IgD-negative memory B cell (primary cell): ENCODE results near the gene NAA30. TPM values are rescaled to one million over a fixed set of nuclear protein-coding genes. Genes with fewer than 3 reads are reported as not detected.

Source experiments
- H3K27ac Mint-ChIP-seq, 3 donors: one replicate each; pipeline ENCODE4 v1.8.0; 2020 to 2022; ENCODE audit warnings: mild to moderate bottlenecking in 3 of 3, mixed read lengths in 3 of 3, moderate library complexity in 1 of 3
- H3K27me3 Mint-ChIP-seq: one replicate; pipeline ENCODE4 v1.8.0; 2021; ENCODE audit warnings: mixed read lengths
- H3K36me3 Mint-ChIP-seq: one replicate; pipeline ENCODE4 v1.8.0; 2020; ENCODE audit warnings: mild to moderate bottlenecking, mixed read lengths
- H3K4me1 Mint-ChIP-seq, 3 donors: one replicate each; pipeline ENCODE4 v1.8.0; 2020 to 2022; ENCODE audit warnings: mixed read lengths in 3 of 3, mild to moderate bottlenecking in 1 of 3
- H3K4me3 Mint-ChIP-seq, 4 donors: one replicate each; pipeline ENCODE4 v1.8.0; 2020 to 2022; ENCODE audit warnings: mild to moderate bottlenecking in 4 of 4, mixed read lengths in 4 of 4, moderate library complexity in 3 of 4
- H3K9me3 Mint-ChIP-seq, 3 donors: one replicate each; pipeline ENCODE4 v1.8.0; 2020 to 2021; ENCODE audit warnings: mixed read lengths in 3 of 3, mild to moderate bottlenecking in 1 of 3
- polyA plus RNA-seq: library from polyadenylated mRNA; unstranded; fragments of 300-500 nt; fragmentation: Illumina TruSeq; gene quantifications from one replicate; pipeline ENCODE4 v1.2.3, GENCODE V29; 2021

The NAA30 gene
- polyA plus RNA-seq, 1 donor from 2014 or later, result 11.6 TPM

- Mint-ChIP-seq H3K27ac (no peak overlapping the region), H3K4me3 (no peak overlapping the region), H3K36me3 (peaks cover 1% of the 10 kb centered on the region), H3K9me3 (no peaks in the 10 kb centered on the region), H3K27me3 (peaks cover 3% of the 10 kb centered on the region), H3K4me1 (peaks cover 0 to 2% (median 2%) of the 10 kb centered on the region in 3 donors)
Measured at GRCh38 chr14:57383125-57383745, 7.2 kb upstream of the NAA30 start.

- Mint-ChIP-seq H3K27ac (peak overlapping the region in 1 of 3 donors; percentile 96), H3K4me3 (peak overlapping the region in 1 of 4 donors; percentile 96), H3K36me3 (peaks cover 1% of the 10 kb centered on the region), H3K9me3 (no peaks in the 10 kb centered on the region), H3K27me3 (no peaks in the 10 kb centered on the region), H3K4me1 (peaks cover 23 to 25% (median 24%) of the 10 kb centered on the region in 3 donors)
Measured at GRCh38 chr14:57388067-57388466, 2.3 kb upstream of the NAA30 start.

GRCh38 chr14:57389646-57390036 is 745 bp upstream of the NAA30 start:
- Mint-ChIP-seq H3K4me3 (peak overlapping the region; percentile 94 to 98 (median 96)), H3K4me1 (peaks cover 23 to 35% (median 30%) of the 10 kb centered on the region in 3 donors), H3K9me3 (no peaks in the 10 kb centered on the region)

GRCh38 chr14:57390806-57391516 is 575 bp downstream of the NAA30 start:
- Mint-ChIP-seq H3K27ac (peak overlapping the region; percentile 78 to 97 (median 96)), H3K4me3 (peak overlapping the region; percentile 94 to 98 (median 96)), H3K4me1 (peaks cover 23 to 35% (median 30%) of the 10 kb centered on the region in 3 donors), H3K9me3 (no peaks in the 10 kb centered on the region), H3K27me3 (no peaks in the 10 kb centered on the region), H3K36me3 (no peaks in the 10 kb centered on the region)

More at GRCh38 chr14:57389646-57390036, 745 bp upstream of the NAA30 start:
- Mint-ChIP-seq H3K27me3 (no peaks in the 10 kb centered on the region), H3K36me3 (no peaks in the 10 kb centered on the region), H3K27ac (peak overlapping the region; percentile 96 to 98 (median 97))

- H3K4me3 Mint-ChIP-seq, result peak overlapping the region; percentile 94 to 98 (median 96)
- peaks cover 23 to 35% (median 30%) of the 10 kb centered on the region in 3 donors for H3K4me1 Mint-ChIP-seq
- H3K9me3 Mint-ChIP-seq, result no peaks in the 10 kb centered on the region
- no peaks in the 10 kb centered on the region for H3K36me3 Mint-ChIP-seq
- no peaks in the 10 kb centered on the region for H3K27me3 Mint-ChIP-seq
- peak overlapping the region in 2 of 3 donors; percentile 96 to 97 for H3K27ac Mint-ChIP-seq
Measured at GRCh38 chr14:57391517-57392195, 1.3 kb downstream of the NAA30 start.

GRCh38 chr14:57392830-57393229 is 2.4 kb downstream of the NAA30 start:
- Mint-ChIP-seq H3K36me3 (no peaks in the 10 kb centered on the region), H3K4me1 (peaks cover 23 to 35% (median 30%) of the 10 kb centered on the region in 3 donors), H3K4me3 (peak overlapping the region in 3 of 4 donors; percentile 60 to 98 (median 96)), H3K27me3 (no peaks in the 10 kb centered on the region), H3K9me3 (no peaks in the 10 kb centered on the region), H3K27ac (peak overlapping the region in 2 of 3 donors; percentile 23 to 96)

GRCh38 chr14:57400556-57401494 is 10.4 kb downstream of the NAA30 start:
- no peaks in the 10 kb centered on the region for H3K9me3 Mint-ChIP-seq
- H3K4me3 Mint-ChIP-seq, result no peak overlapping the region
- H3K27me3 Mint-ChIP-seq, result no peaks in the 10 kb centered on the region
- peak overlapping the region in 1 of 3 donors; percentile 59 for H3K27ac Mint-ChIP-seq
- peaks cover 3% of the 10 kb centered on the region for H3K36me3 Mint-ChIP-seq
- peaks cover 3 to 8% (median 5%) of the 10 kb centered on the region in 3 donors for H3K4me1 Mint-ChIP-seq

GRCh38 chr14:57401501-57401900 is 11.1 kb downstream of the NAA30 start:
- H3K36me3 Mint-ChIP-seq, result peaks cover 3% of the 10 kb centered on the region
- H3K4me3 Mint-ChIP-seq, result no peak overlapping the region
- H3K27me3 Mint-ChIP-seq, result no peaks in the 10 kb centered on the region
- no peaks in the 10 kb centered on the region for H3K9me3 Mint-ChIP-seq
- H3K27ac Mint-ChIP-seq, result no peak overlapping the region
- H3K4me1 Mint-ChIP-seq, result peaks cover 5 to 8% (median 5%) of the 10 kb centered on the region in 3 donors

- Mint-ChIP-seq H3K4me3 (no peak overlapping the region), H3K27me3 (no peaks in the 10 kb centered on the region), H3K9me3 (no peaks in the 10 kb centered on the region), H3K4me1 (peaks cover 5 to 10% (median 5%) of the 10 kb centered on the region in 3 donors), H3K27ac (peak overlapping the region in 1 of 3 donors; percentile 67), H3K36me3 (peaks cover 3% of the 10 kb centered on the region)
Measured at GRCh38 chr14:57402173-57402852, 11.9 kb downstream of the NAA30 start.

- Mint-ChIP-seq H3K27me3 (no peaks in the 10 kb centered on the region), H3K36me3 (peaks cover 3% of the 10 kb centered on the region), H3K27ac (no peak overlapping the region), H3K9me3 (no peaks in the 10 kb centered on the region), H3K4me3 (no peak overlapping the region), H3K4me1 (peaks cover 5 to 12% (median 8%) of the 10 kb centered on the region in 3 donors)
Measured at GRCh38 chr14:57403521-57403864, 13.1 kb downstream of the NAA30 start.

GRCh38 chr14:57405562-57405961 is 15.2 kb downstream of the NAA30 start:
- peaks cover 0 to 12% (median 8%) of the 10 kb centered on the region in 3 donors for H3K4me1 Mint-ChIP-seq
- H3K36me3 Mint-ChIP-seq, result peaks cover 5% of the 10 kb centered on the region
- H3K27ac Mint-ChIP-seq, result peak overlapping the region in 1 of 3 donors; percentile 31

GRCh38 chr14:57408037-57408436 is 17.7 kb downstream of the NAA30 start:
- H3K27ac Mint-ChIP-seq, result no peak overlapping the region
- no peak overlapping the region for H3K4me3 Mint-ChIP-seq
- peaks cover 0 to 8% (median 6%) of the 10 kb centered on the region in 3 donors for H3K4me1 Mint-ChIP-seq
- peaks cover 4% of the 10 kb centered on the region for H3K36me3 Mint-ChIP-seq
- H3K9me3 Mint-ChIP-seq, result no peaks in the 10 kb centered on the region
- no peaks in the 10 kb centered on the region for H3K27me3 Mint-ChIP-seq

More at GRCh38 chr14:57405562-57405961, 15.2 kb downstream of the NAA30 start:
- Mint-ChIP-seq H3K4me3 (no peak overlapping the region), H3K9me3 (no peaks in the 10 kb centered on the region), H3K27me3 (no peaks in the 10 kb centered on the region)

- peaks cover 0 to 8% (median 6%) of the 10 kb centered on the region in 3 donors for H3K4me1 Mint-ChIP-seq
- peaks cover 4% of the 10 kb centered on the region for H3K36me3 Mint-ChIP-seq
- no peaks in the 10 kb centered on the region for H3K27me3 Mint-ChIP-seq
- H3K9me3 Mint-ChIP-seq, result no peaks in the 10 kb centered on the region
- no peak overlapping the region for H3K4me3 Mint-ChIP-seq
- no peak overlapping the region for H3K27ac Mint-ChIP-seq
Measured at GRCh38 chr14:57408634-57409033, 18.2 kb downstream of the NAA30 start.

- H3K9me3 Mint-ChIP-seq, result no peaks in the 10 kb centered on the region
- H3K4me1 Mint-ChIP-seq, result peaks cover 0 to 5% (median 2%) of the 10 kb centered on the region in 3 donors
- H3K36me3 Mint-ChIP-seq, result peaks cover 2% of the 10 kb centered on the region
- H3K27me3 Mint-ChIP-seq, result no peaks in the 10 kb centered on the region
- no peak overlapping the region for H3K4me3 Mint-ChIP-seq
- no peak overlapping the region for H3K27ac Mint-ChIP-seq
Measured at GRCh38 chr14:57412341-57412740, 22.0 kb downstream of the NAA30 start.
